GM12878 (cell line): Measurements from ENCODE around the gene BCAT1. TPM values are rescaled to one million over a fixed set of nuclear protein-coding genes. Genes with fewer than 3 reads are reported as not detected.

ENCODE experiments used
- BCL11A ChIP-seq: IDR thresholded peaks from 2 replicates; pipeline ENCODE4 v1.6.1; 2011; ENCODE audit warnings: low read depth, low read length
- BMI1 ChIP-seq: fragments of 450-650 bp; IDR thresholded peaks from 2 replicates; pipeline ENCODE4 v1.6.1; 2016; ENCODE audit warnings: mild to moderate bottlenecking, moderate library complexity, borderline replicate concordance
- DPF2 ChIP-seq: fragments of 450-650 bp; IDR thresholded peaks from 2 replicates; pipeline ENCODE4 v1.6.1; 2017; ENCODE audit warnings: mild to moderate bottlenecking
- E2F8 ChIP-seq: fragments of 450-650 bp; IDR thresholded peaks from 2 replicates; pipeline ENCODE4 v1.6.1; 2018; ENCODE audit warnings: mild to moderate bottlenecking, low read depth, moderate library complexity; ENCODE audit not compliant: partially characterized antibody
- EP300 ChIP-seq, 2 experiments: fragments of 150-350 bp in 1 of 2; IDR thresholded peaks; 2 replicates each; pipeline ENCODE4 v1.6.1; 2011 to 2012; ENCODE audit warnings: low read depth in 2 of 2, low read length in 2 of 2, borderline replicate concordance in 1 of 2, improper control_type of control experiment in 1 of 2, inconsistent platforms in 1 of 2; ENCODE audit not compliant: control insufficient read depth in 1 of 2
- HDAC6 ChIP-seq: fragments of 200-600 bp; sonication (generic); IDR thresholded peaks from one replicate; pipeline ENCODE4 v1.8.0; 2017; ENCODE audit warnings: antibody characterized with exemption; ENCODE audit not compliant: unreplicated experiment
- JUND ChIP-seq: IDR thresholded peaks from 2 replicates; pipeline ENCODE4 v1.6.1; 2012; ENCODE audit warnings: low read depth, mild to moderate bottlenecking, low read length, improper control_type of control experiment, moderate library complexity
- MTA2 ChIP-seq: fragments of 450-650 bp; IDR thresholded peaks from 2 replicates; pipeline ENCODE4 v1.6.1; 2016; ENCODE audit warnings: low read depth, mild to moderate bottlenecking, moderate library complexity
- RBBP5 ChIP-seq: fragments of 200-600 bp; sonication (generic); conservative IDR thresholded peaks from 2 replicates; pipeline ENCODE4 v1.6.1; 2016
- RUNX3 ChIP-seq: IDR thresholded peaks from 2 replicates; pipeline ENCODE4 v1.6.1; 2012; ENCODE audit warnings: low read length, inconsistent platforms
- SIN3A ChIP-seq: IDR thresholded peaks from 2 replicates; pipeline ENCODE4 v1.6.1; 2012; ENCODE audit warnings: low read depth, low read length, improper control_type of control experiment
- SP1 ChIP-seq: IDR thresholded peaks from one replicate; pipeline ENCODE4 v1.6.1; 2011; ENCODE audit warnings: low read depth, low read length
- TCF3 ChIP-seq: IDR thresholded peaks from 2 replicates; pipeline ENCODE4 v1.6.1; 2012; ENCODE audit warnings: low read depth, mild to moderate bottlenecking, low read length, borderline replicate concordance; ENCODE audit not compliant: insufficient read depth
- polyA plus RNA-seq, 11 experiments: library from polyadenylated mRNA; depleted of rRNA in 4 of 11; unstranded in 6 of 11; stranded (reverse) in 5 of 11; fragments of >200 nt; fragmentation: Nextera tagmentation in 4 of 11; fragmentation: Illumina TruSeq in 1 of 11; extraction: Ambion mirVana in 4 of 11; extraction: Trizol in 1 of 11; gene quantifications; 1 replicate in 1 of 11; 2 replicates in 10 of 11; pipeline versions ENCODE4 v1.2.1 to v1.2.3, GENCODE V29; 2011 to 2016; ENCODE audit warnings: inconsistent platforms in 2 of 11, missing spikeins in 2 of 11, low read depth in 1 of 11
- total RNA-seq, 4 experiments: library from RNA; depleted of rRNA in 3 of 4; stranded (reverse); fragments of >200 nt in 3 of 4; fragmentation: Illumina TruSeq in 1 of 4; extraction: Trizol in 1 of 4; gene quantifications; 2 replicates each; pipeline versions ENCODE4 v1.2.1 to v1.2.3, GENCODE V29; 2013 to 2021
- TF ChIP-seq, protein P1 (sequence below): fragments of 450-650 bp; IDR thresholded peaks from 2 replicates; pipeline ENCODE4 v1.6.1; 2017; ENCODE audit warnings: low read depth, mild to moderate bottlenecking, moderate library complexity
- TF ChIP-seq, protein P2 (sequence below): fragments of 450-650 bp; IDR thresholded peaks from 2 replicates; pipeline ENCODE4 v1.6.1; 2014; ENCODE audit warnings: mild to moderate bottlenecking
- TF ChIP-seq, protein P3 (sequence below): fragments of 450-650 bp; IDR thresholded peaks from 2 replicates; pipeline ENCODE4 v1.6.1; 2017; ENCODE audit warnings: mild to moderate bottlenecking, moderate library complexity
- TF ChIP-seq, protein P4 (sequence below): IDR thresholded peaks from 2 replicates; pipeline ENCODE4 v1.6.1; 2011; ENCODE audit warnings: borderline replicate concordance, low read depth, mild to moderate bottlenecking, moderate library complexity, mixed read lengths, low read length; ENCODE audit not compliant: insufficient read depth; ENCODE audit errors: extremely low read length
- TF ChIP-seq, protein P5 (sequence below): IDR thresholded peaks from 2 replicates; pipeline ENCODE4 v1.6.1; 2012; ENCODE audit warnings: low read depth, low read length, improper control_type of control experiment

BCAT1 gene
- total and polyA plus RNA-seq, 10 of the 15 experiments (the other 5 are each of a cell fraction or from before 2014, with no cell fraction given) = 26.2 to 187 (median 81.9) TPM

GRCh38 chr12:24931666-24932405, 17.1 kb downstream of the BCAT1 start (continued):
- TF ChIP-seq, protein P1, sequence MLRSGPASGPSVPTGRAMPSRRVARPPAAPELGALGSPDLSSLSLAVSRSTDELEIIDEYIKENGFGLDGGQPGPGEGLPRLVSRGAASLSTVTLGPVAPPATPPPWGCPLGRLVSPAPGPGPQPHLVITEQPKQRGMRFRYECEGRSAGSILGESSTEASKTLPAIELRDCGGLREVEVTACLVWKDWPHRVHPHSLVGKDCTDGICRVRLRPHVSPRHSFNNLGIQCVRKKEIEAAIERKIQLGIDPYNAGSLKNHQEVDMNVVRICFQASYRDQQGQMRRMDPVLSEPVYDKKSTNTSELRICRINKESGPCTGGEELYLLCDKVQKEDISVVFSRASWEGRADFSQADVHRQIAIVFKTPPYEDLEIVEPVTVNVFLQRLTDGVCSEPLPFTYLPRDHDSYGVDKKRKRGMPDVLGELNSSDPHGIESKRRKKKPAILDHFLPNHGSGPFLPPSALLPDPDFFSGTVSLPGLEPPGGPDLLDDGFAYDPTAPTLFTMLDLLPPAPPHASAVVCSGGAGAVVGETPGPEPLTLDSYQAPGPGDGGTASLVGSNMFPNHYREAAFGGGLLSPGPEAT = peak; percentile 46; the same call in 1 of the 2 replicates
- TF ChIP-seq EP300 (IDR thresholded peaks at IDR 0.05; ENCODE audit: borderline replicate concordance in 1 of 2, control insufficient read depth in 1 of 2, low read depth in 2 of 2, low read length in 2 of 2) (peak in 1 of 2 experiments; percentile 53; a peak in 1 of 4 replicates), BMI1 (0 out of 2 replicates have a peak, but pooled peaks have one; percentile 38), MTA2 (peak; percentile 61), TCF3 (peak; percentile 67; the same call in 1 of the 2 replicates), RUNX3 (peak; percentile 63), SP1 (no peak), HDAC6 (no peak), RBBP5 (no peak), DPF2 (peak; percentile 46; the same call in 1 of the 2 replicates), SIN3A (no peak), BCL11A (peak; percentile 71), E2F8 (no peak), JUND (no peak)
- TF ChIP-seq, protein P2, sequence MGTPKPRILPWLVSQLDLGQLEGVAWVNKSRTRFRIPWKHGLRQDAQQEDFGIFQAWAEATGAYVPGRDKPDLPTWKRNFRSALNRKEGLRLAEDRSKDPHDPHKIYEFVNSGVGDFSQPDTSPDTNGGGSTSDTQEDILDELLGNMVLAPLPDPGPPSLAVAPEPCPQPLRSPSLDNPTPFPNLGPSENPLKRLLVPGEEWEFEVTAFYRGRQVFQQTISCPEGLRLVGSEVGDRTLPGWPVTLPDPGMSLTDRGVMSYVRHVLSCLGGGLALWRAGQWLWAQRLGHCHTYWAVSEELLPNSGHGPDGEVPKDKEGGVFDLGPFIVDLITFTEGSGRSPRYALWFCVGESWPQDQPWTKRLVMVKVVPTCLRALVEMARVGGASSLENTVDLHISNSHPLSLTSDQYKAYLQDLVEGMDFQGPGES = no peak
- TF ChIP-seq, protein P3, sequence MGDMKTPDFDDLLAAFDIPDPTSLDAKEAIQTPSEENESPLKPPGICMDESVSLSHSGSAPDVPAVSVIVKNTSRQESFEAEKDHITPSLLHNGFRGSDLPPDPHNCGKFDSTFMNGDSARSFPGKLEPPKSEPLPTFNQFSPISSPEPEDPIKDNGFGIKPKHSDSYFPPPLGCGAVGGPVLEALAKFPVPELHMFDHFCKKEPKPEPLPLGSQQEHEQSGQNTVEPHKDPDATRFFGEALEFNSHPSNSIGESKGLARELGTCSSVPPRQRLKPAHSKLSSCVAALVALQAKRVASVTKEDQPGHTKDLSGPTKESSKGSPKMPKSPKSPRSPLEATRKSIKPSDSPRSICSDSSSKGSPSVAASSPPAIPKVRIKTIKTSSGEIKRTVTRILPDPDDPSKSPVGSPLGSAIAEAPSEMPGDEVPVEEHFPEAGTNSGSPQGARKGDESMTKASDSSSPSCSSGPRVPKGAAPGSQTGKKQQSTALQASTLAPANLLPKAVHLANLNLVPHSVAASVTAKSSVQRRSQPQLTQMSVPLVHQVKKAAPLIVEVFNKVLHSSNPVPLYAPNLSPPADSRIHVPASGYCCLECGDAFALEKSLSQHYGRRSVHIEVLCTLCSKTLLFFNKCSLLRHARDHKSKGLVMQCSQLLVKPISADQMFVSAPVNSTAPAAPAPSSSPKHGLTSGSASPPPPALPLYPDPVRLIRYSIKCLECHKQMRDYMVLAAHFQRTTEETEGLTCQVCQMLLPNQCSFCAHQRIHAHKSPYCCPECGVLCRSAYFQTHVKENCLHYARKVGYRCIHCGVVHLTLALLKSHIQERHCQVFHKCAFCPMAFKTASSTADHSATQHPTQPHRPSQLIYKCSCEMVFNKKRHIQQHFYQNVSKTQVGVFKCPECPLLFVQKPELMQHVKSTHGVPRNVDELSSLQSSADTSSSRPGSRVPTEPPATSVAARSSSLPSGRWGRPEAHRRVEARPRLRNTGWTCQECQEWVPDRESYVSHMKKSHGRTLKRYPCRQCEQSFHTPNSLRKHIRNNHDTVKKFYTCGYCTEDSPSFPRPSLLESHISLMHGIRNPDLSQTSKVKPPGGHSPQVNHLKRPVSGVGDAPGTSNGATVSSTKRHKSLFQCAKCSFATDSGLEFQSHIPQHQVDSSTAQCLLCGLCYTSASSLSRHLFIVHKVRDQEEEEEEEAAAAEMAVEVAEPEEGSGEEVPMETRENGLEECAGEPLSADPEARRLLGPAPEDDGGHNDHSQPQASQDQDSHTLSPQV = no peak
- TF ChIP-seq, protein P4, sequence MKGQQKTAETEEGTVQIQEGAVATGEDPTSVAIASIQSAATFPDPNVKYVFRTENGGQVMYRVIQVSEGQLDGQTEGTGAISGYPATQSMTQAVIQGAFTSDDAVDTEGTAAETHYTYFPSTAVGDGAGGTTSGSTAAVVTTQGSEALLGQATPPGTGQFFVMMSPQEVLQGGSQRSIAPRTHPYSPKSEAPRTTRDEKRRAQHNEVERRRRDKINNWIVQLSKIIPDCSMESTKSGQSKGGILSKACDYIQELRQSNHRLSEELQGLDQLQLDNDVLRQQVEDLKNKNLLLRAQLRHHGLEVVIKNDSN = no peak
- TF ChIP-seq, protein P5, sequence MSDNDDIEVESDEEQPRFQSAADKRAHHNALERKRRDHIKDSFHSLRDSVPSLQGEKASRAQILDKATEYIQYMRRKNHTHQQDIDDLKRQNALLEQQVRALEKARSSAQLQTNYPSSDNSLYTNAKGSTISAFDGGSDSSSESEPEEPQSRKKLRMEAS = no peak
